ENCODE results near the gene ANLN.
A peak's percentile ranks its signal among the peaks of the same experiment; 100 is the strongest.
"Not testable (repeated sequence)": the region's sequence is repeated elsewhere in the genome, so short reads cannot be mapped to it uniquely, and the experiment has no call there.

ANLN gene

DNA sequence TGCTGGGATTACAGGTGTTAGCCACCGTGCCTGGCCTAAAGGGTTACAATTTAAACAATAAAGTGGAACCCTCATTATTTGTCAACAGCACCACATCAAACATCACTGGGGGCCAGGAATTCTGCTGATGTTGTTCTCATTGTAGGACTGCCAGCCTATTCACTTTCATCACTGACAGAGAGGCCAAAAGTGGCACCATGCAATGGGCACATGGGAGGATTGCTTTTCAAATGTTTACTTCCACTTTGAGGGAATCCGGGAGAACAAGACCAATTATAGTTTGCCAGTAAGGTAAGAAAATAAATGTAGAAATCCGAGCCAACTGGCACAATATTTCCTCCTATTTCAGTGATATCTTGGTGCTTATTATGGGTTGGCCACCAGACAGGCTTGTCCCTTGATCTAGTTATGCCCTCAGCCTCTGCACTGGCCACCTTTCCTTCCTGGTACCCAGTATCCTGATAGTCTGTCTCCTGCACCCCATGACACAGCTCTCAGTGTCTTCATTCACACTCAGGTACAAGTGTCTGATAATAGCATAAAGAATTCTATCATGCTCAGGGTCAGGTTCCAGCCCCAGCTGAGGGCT lies 82.6 kb downstream of the ANLN start:
- DNase-seq (ENCODE audit: low read depth): no peak
- no peak overlapping the region for H3K4me3 ChIP-seq (ENCODE audit: low read depth, low read length)
- TF ChIP-seq, protein P1, sequence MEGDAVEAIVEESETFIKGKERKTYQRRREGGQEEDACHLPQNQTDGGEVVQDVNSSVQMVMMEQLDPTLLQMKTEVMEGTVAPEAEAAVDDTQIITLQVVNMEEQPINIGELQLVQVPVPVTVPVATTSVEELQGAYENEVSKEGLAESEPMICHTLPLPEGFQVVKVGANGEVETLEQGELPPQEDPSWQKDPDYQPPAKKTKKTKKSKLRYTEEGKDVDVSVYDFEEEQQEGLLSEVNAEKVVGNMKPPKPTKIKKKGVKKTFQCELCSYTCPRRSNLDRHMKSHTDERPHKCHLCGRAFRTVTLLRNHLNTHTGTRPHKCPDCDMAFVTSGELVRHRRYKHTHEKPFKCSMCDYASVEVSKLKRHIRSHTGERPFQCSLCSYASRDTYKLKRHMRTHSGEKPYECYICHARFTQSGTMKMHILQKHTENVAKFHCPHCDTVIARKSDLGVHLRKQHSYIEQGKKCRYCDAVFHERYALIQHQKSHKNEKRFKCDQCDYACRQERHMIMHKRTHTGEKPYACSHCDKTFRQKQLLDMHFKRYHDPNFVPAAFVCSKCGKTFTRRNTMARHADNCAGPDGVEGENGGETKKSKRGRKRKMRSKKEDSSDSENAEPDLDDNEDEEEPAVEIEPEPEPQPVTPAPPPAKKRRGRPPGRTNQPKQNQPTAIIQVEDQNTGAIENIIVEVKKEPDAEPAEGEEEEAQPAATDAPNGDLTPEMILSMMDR (IDR thresholded peaks at IDR 0.05; ENCODE audit: control insufficient read depth, extremely low read depth, insufficient read depth): no peak

DNA sequence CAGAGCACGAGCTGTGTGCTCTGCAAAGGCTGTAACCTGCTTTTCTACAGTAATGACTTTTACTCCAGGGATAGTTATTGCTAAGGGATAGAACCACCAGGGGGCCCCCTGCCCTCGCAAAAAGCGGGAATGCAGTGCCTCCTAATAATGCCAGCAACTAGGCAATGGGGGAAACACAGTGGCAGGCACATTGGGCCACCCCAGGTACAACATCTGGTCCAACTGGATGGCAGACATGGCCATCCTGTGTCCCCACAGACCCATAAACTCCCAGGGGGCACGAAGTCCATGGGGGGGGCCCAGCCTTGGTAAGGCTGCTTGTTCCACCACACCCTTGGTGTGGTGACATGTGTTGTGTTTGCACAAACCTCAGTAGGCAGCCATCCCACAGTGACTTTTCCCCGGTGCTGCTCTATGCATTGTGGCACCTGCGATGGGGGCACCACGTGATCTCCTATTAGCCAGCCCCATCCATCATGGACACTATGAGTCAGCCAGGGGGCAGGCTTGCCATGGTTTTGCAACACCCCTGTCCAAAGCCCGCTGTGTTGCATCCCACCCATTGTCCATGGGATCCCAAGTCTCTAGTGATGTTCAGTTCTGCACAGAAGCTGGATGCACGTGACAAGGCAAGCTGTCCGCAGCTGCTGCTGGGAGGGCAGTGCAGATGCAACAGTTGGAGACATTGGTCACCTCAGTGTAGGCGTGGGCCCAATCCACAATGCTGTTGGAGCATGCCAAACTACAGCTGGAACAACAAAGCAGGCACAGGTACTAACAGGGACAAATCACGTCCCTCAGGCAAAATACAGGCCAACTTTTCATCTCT lies 84.0 kb downstream of the ANLN start:
- no peak overlapping the region for H3K4me3 ChIP-seq (ENCODE audit: low read depth, low read length)
- DNase-seq (ENCODE audit: low read depth): no peak
- TF ChIP-seq, protein P1 (IDR thresholded peaks at IDR 0.05; ENCODE audit: control insufficient read depth, extremely low read depth, insufficient read depth): peak; percentile 72

DNA sequence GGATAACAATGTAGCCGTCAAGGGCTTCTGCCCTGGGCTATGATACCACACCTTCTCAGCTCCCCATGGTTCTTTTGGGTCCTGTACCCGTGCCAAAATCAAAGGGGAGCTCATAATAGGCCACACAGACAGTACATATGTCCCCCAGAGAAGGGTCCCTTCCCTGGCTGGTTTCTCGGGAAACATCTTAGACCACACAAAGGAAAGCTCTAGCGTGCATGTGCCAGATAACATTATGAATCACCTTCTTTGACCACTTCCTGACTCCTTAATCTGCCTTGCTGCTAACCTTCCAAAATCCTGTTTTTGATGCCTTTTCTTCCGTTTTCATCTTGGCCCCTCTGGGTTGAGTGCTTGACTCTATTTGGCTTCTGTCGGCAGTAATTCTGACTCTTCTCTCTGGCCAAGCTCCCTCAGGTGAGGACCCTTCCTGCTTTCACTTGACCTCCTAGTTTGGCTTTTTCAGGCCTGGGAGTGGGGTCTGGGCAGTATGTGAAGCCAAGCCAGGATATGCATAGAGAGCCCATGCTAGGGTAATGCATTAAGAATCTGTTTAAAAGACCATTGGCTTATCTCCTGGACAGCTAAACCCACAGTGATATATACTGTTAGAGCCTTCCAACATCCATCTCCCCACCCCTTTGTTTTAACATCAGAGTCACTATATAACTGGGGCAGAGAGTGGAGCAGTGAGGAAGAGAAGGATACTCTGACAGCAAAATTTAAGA lies 84.8 kb downstream of the ANLN start:
- TF ChIP-seq, protein P1 (IDR thresholded peaks at IDR 0.05; ENCODE audit: control insufficient read depth, extremely low read depth, insufficient read depth): no peak
- no peak for DNase-seq (ENCODE audit: low read depth)
- no peak overlapping the region for H3K4me3 ChIP-seq (ENCODE audit: low read depth, low read length)

DNA sequence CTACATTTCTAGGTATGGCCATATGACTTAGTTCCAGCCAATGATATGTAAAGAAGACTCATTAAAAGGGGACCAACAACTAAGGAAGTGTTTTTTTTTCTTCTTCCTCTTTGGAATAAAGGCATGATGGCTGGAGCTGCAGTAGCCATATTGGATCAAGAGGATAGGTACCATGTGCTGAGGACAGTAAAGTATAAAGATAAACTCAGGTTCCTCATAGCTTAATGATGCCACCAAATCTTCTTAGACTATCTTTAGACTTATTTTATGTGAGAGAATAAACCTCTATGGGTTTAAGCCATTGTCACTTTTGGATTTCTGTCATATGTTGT lies 85.3 kb downstream of the ANLN start:
- DNase-seq (ENCODE audit: low read depth): no peak
- TF ChIP-seq, protein P1 (IDR thresholded peaks at IDR 0.05; ENCODE audit: control insufficient read depth, extremely low read depth, insufficient read depth): no peak
- no peak overlapping the region for H3K4me3 ChIP-seq (ENCODE audit: low read depth, low read length)

DNA sequence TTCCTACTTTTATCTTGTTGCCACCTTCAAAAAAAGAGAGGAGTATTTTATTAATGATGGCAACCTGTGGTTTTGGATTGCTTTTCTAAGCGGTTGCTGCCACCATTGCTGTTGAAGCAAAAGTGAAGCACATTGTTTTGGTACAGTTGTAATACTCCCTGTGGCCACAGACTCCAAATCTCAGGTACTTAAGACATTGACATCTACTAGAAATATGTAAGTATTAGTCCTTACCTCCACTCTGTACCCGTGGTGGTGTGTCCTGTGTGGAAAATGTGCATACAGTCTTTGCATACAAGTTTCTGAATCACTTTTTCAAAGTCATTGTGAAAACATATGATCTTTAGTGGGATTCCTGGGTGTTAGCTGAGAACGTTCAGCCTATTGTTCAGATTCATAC lies 85.7 kb downstream of the ANLN start:
- TF ChIP-seq, protein P1 (IDR thresholded peaks at IDR 0.05; ENCODE audit: control insufficient read depth, extremely low read depth, insufficient read depth): no peak
- H3K4me3 ChIP-seq (ENCODE audit: low read depth, low read length): no peak overlapping the region
- no peak for DNase-seq (ENCODE audit: low read depth)

DNA sequence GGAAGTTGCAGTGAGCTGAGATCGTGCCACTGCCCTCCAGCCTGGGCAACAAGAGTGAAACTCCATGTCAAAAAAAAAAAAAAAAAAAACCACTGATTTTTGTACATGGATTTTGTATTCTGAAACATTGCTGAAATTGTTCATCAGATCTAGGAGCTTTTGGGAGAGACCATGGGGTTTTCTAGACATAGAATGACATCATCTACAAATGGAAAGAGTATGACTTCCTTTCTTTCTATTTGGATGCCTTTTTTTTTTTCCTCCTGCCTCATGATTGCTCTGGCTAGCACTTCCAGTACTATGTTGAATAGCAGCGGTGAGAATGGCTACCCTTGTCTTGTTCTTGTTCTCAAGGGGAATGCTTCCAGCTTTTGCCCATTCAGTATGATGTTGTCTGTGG lies 89.1 kb downstream of the ANLN start:
- TF ChIP-seq, protein P1 (IDR thresholded peaks at IDR 0.05; ENCODE audit: control insufficient read depth, extremely low read depth, insufficient read depth): no peak
- DNase-seq (ENCODE audit: low read depth): no peak
- no peak overlapping the region for H3K4me3 ChIP-seq (ENCODE audit: low read depth, low read length)

DNA sequence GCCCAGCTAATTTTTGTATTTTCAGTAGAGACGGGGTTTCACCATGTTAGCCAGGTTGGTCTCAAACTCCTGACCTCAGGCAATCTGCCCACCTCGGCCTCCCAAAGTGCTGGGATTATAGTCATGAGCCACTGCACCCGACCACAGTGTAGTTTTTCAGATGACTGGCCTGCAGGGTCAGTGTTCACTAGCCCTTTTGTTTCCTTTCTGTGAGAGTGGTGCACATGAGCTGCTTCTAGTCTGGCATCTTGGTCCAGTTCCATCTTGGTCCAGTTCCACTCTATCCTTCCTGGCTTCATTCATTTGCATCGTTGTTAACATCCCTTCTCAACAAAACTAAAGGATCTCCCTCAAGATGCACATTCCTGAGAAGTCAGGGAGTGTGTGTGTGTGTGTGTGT lies 94.2 kb downstream of the ANLN start:
- DNase-seq (ENCODE audit: low read depth): not testable (repeated sequence)

More for the DNA sequence above, 94.2 kb downstream of the ANLN start:
- H3K4me3 ChIP-seq (ENCODE audit: low read depth, low read length): not testable (repeated sequence)

Measured in LNCaP clone FGC (cell line).